ACHN (cell line): ENCODE measurements around the gene CTTNBP2.

Source experiments
- DNase-seq: peaks from one replicate; pipeline ENCODE4 v3.0.0-alpha.2; 2015
- in situ Hi-C: cut with HindIII; loops from 2 replicates; pipeline ENCODE4 v1.10.0; 2017; ENCODE audit warnings: low sequenced_read_pairs, low pct_ligation_motif_present, low pct_unique_long_range_greater_than_20kb

Gene CTTNBP2

GRCh38 chr7:117871778-117872538 lies 1.3 kb downstream of the CTTNBP2 start:
- no peak for DNase-seq
- in situ Hi-C loops = no loop called here

GRCh38 chr7:117871401-117871777 lies 1.9 kb downstream of the CTTNBP2 start:
- DNase-seq = no peak
- in situ Hi-C loops = no loop called here

- in situ Hi-C loops = no loop called here
- no peak for DNase-seq
Observed at GRCh38 chr7:117870448-117871130, 2.7 kb downstream of the CTTNBP2 start.

GRCh38 chr7:117869374-117869773 lies 3.9 kb downstream of the CTTNBP2 start:
- no peak for DNase-seq
- in situ Hi-C loops = no loop called here

- in situ Hi-C loops = no loop called here
- no peak for DNase-seq
Observed at GRCh38 chr7:117863618-117864017, 9.6 kb downstream of the CTTNBP2 start.

GRCh38 chr7:117862378-117862777 lies 10.9 kb downstream of the CTTNBP2 start:
- no peak for DNase-seq
- in situ Hi-C loops = no loop called here

- in situ Hi-C loops = no loop called here
- DNase-seq = no peak
Observed at GRCh38 chr7:117859246-117859812, 13.9 kb downstream of the CTTNBP2 start.

- in situ Hi-C loops = no loop called here
- no peak for DNase-seq
Observed at GRCh38 chr7:117858712-117859111, 14.5 kb downstream of the CTTNBP2 start.

- in situ Hi-C loops = no loop called here
- DNase-seq = no peak
Observed at GRCh38 chr7:117857718-117858117, 15.5 kb downstream of the CTTNBP2 start.

GRCh38 chr7:117856196-117856595 lies 17.0 kb downstream of the CTTNBP2 start:
- DNase-seq = no peak
- in situ Hi-C loops = no loop called here

- no peak for DNase-seq
- in situ Hi-C loops = no loop called here
Observed at GRCh38 chr7:117854186-117854585, 19.1 kb downstream of the CTTNBP2 start.

GRCh38 chr7:117848941-117849340 lies 24.3 kb downstream of the CTTNBP2 start:
- in situ Hi-C loops = no loop called here

GRCh38 chr7:117844678-117845077 lies 28.6 kb downstream of the CTTNBP2 start:
- DNase-seq = no peak
- in situ Hi-C loops = no loop called here

More at GRCh38 chr7:117848941-117849340, 24.3 kb downstream of the CTTNBP2 start:
- DNase-seq = no peak

- in situ Hi-C loops = no loop called here
- no peak for DNase-seq
Observed at GRCh38 chr7:117841611-117842010, 31.6 kb downstream of the CTTNBP2 start.

GRCh38 chr7:117841011-117841410 lies 32.2 kb downstream of the CTTNBP2 start:
- in situ Hi-C loops = no loop called here
- no peak for DNase-seq

- no peak for DNase-seq
- in situ Hi-C loops = no loop called here
Observed at GRCh38 chr7:117839507-117839906, 33.7 kb downstream of the CTTNBP2 start.

GRCh38 chr7:117837841-117838240 lies 35.4 kb downstream of the CTTNBP2 start:
- no peak for DNase-seq
- in situ Hi-C loops = no loop called here

GRCh38 chr7:117835016-117835664 lies 38.1 kb downstream of the CTTNBP2 start:
- no peak for DNase-seq
- in situ Hi-C loops = no loop called here

- in situ Hi-C loops = no loop called here
- no peak for DNase-seq
Observed at GRCh38 chr7:117830422-117830954, 42.8 kb downstream of the CTTNBP2 start.
